Kidney (tissue), 14 donors: ENCODE results near the gene DIPK1B. TPM values are rescaled to one million over a fixed set of nuclear protein-coding genes. Genes with fewer than 3 reads are reported as not detected.
"Not testable (repeated sequence)": the region's sequence is repeated elsewhere in the genome, so short reads cannot be mapped to it uniquely, and the experiment has no call there.

Experiments used
- DNase-seq, 5 donors: peaks; one replicate each; pipeline ENCODE4 v3.0.0-alpha.2; 2013 to 2020
- FAIRE-seq: peaks from 2 replicates; lab custom pipeline; 2012; peaks lifted over from hg19 to GRCh38; lab: Jason Lieb, UNC
- H3K27ac ChIP-seq, 2 donors: one replicate each; pipeline ENCODE4 v1.7.0; 2013; ENCODE audit warnings: low read depth in 2 of 2, low read length in 2 of 2, inconsistent platforms in 1 of 2
- H3K27me3 ChIP-seq: one replicate; pipeline ENCODE4 v1.7.1; 2013; ENCODE audit warnings: low read length, inconsistent platforms; ENCODE audit not compliant: control insufficient read depth, insufficient read depth
- H3K36me3 ChIP-seq, 3 donors: one replicate each; pipeline versions ENCODE4 v1.7.0 to v1.7.1; 2013; ENCODE audit warnings: low read length in 3 of 3, control low read depth in 1 of 3, inconsistent platforms in 1 of 3; ENCODE audit not compliant: insufficient read depth in 3 of 3, control insufficient read depth in 2 of 3
- H3K4me1 ChIP-seq, 3 donors: one replicate each; pipeline versions ENCODE4 v1.7.0 to v1.7.1; 2013; ENCODE audit warnings: low read length in 3 of 3, inconsistent platforms in 1 of 3, low read depth in 1 of 3; ENCODE audit not compliant: control insufficient read depth in 2 of 3, insufficient read depth in 2 of 3
- H3K4me3 ChIP-seq, 3 donors: one replicate each; pipeline versions ENCODE4 v1.7.0 to v1.8.1; 2013; ENCODE audit warnings: low read length in 3 of 3, control low read depth in 1 of 3, inconsistent platforms in 1 of 3
- H3K9ac ChIP-seq, 3 donors: one replicate each; pipeline versions ENCODE4 v1.7.0 to v1.7.1; 2013; ENCODE audit warnings: low read length in 3 of 3, control low read depth in 1 of 3, inconsistent platforms in 1 of 3
- H3K9me3 ChIP-seq, 3 donors: one replicate each; pipeline versions ENCODE4 v1.7.0 to v1.7.1; 2013; ENCODE audit warnings: low read length in 3 of 3, control low read depth in 1 of 3, inconsistent platforms in 1 of 3; ENCODE audit not compliant: control insufficient read depth in 2 of 3, insufficient read depth in 1 of 3
- intact Hi-C: fragments of 100-400 bp; cut with DNase I; formaldehyde crosslinking; loops from one replicate; pipeline ENCODE4 v1.11.1; 2022
- polyA plus RNA-seq: library from polyadenylated mRNA; stranded (reverse); fragments of 350-450 nt; fragmentation: Illumina TruSeq; extraction: RNeasy Lipid Tissue Mini Kit (QIAGEN cat#74804); gene quantifications from one replicate; pipeline ENCODE4 v1.2.3, GENCODE V29; 2014; ENCODE audit warnings: low read depth, low replicate concordance; ENCODE audit not compliant: insufficient read depth
- total RNA-seq: library from RNA; stranded (reverse); fragmentation: NEBNext Ultra II Directional; extraction: Animal tissue kit (Norgen Biotek cat#: 25700); gene quantifications from one replicate; pipeline ENCODE4 v1.2.1, GENCODE V29; 2021
- TF ChIP-seq, protein P1 (sequence below): IDR thresholded peaks from 3 replicates; pipeline ENCODE4 v1.5.1; 2012; ENCODE audit warnings: mild to moderate bottlenecking, moderate library complexity, borderline replicate concordance; ENCODE audit not compliant: insufficient read depth; ENCODE audit errors: extremely low read depth
- donor health status: control.
- donor health status: control.
- donor health status: control.
- donor health status: control.
- donor health status: control.
- donor health status: DM: yes; HTN: yes; CAD: no.
- donor health status: Normal renal cell carcinoma (clear cell type).

The DIPK1B gene
- total and polyA plus RNA-seq, 2 donors from 2014 or later: 7.5 to 22.6 TPM

DNA sequence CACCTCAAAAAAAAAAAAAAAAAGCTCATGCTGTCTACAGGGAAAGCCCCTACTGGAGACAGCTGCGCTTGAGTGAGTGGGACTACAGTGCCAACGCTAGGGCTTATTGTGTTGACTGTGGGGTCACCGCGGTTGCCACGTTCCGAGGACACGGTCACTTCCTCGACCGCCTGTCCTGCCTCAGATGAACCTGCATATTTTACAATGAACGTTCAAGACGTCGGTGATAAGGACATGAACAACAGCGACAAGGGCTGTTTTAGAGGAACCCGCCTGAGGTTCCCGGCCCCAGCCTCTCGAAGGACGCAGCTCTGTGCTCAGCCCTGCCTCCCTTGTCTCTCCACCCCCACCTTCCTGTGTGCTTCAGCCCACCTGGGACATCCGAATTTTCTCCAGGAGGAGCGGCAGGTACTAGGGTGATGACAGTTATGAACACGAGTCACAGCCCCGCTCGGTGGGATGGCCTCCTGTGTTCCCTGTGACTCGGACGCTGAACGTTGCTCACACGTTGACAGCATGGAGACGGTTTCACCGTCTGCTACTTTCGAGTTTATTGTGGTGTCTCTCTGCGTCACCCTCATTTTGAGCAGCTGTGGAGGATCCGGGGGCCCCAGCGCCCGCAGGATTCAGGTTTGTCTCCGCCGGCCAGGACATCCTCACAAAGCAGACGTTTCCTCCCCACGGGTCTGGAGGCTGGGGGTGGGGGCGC lies 11.3 kb upstream of the DIPK1B start:
- intact Hi-C loops: no loop called here
- H3K9ac ChIP-seq: no peak overlapping the region
- H3K4me1 ChIP-seq: peaks cover 0 to 19% (median 14%) of the 10 kb centered on the region in 3 donors
- no peak overlapping the region for H3K27ac ChIP-seq
- TF ChIP-seq, protein P1, sequence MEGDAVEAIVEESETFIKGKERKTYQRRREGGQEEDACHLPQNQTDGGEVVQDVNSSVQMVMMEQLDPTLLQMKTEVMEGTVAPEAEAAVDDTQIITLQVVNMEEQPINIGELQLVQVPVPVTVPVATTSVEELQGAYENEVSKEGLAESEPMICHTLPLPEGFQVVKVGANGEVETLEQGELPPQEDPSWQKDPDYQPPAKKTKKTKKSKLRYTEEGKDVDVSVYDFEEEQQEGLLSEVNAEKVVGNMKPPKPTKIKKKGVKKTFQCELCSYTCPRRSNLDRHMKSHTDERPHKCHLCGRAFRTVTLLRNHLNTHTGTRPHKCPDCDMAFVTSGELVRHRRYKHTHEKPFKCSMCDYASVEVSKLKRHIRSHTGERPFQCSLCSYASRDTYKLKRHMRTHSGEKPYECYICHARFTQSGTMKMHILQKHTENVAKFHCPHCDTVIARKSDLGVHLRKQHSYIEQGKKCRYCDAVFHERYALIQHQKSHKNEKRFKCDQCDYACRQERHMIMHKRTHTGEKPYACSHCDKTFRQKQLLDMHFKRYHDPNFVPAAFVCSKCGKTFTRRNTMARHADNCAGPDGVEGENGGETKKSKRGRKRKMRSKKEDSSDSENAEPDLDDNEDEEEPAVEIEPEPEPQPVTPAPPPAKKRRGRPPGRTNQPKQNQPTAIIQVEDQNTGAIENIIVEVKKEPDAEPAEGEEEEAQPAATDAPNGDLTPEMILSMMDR: no peak
- DNase-seq (peak in 4 of 5 donors; percentile 44 to 69 (median 52)), FAIRE-seq (no peak)
- H3K9me3 ChIP-seq: no peaks in the 10 kb centered on the region
- no peak overlapping the region for H3K4me3 ChIP-seq
- H3K36me3 ChIP-seq: no peaks in the 10 kb centered on the region
- peaks cover 2% of the 10 kb centered on the region for H3K27me3 ChIP-seq

DNA sequence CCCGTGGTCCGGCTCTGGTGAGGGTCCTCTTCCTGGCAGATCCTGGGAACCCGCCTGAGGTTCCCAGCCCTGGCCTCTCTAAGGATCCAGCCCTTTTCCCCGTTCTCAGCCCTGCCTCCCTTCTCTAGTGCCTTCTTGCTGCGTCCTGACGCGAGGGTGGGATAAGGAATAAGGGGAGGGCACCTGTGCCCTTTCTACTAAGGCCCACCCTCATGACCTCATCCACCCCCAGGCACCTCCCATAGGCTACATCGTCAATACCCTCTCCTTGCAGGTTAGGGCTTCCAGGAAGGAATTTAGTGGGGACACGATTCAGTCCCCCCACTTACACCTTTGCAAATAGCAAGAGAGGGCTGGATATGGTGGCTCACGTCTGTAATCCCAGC lies 10.7 kb upstream of the DIPK1B start:
- intact Hi-C loops: no loop called here

DNA sequence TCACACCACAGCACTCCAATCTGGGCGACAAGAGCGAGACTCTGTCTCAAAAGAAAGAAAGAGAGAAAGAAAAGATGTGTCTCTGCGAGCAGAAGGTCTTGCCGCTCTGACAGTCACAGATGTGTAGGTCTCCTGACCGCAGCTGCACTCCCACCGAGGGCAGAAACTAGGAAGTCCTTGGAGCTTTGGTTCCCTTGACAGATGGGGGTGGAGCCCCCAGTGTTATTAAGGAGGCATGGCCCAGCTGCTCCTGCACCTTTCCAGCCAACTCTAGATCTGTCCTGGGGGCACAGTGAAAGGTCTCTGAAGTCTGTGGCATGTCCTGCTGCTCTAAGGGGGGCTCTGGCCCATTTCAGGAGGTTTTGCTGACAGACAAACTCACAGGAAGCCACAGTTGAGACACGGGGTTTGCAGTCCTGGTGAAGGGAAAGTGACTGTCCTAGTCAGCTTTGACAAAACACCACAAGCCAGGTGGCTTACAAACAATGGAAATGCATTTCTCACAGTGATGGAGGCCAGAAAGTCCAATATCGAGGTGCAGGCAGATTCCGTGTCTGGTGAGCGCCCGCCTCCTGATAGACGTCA lies 9.0 kb upstream of the DIPK1B start:
- Histone ChIP-seq H3K36me3 (no peaks in the 10 kb centered on the region), H3K4me1 (peaks cover 0 to 5% (median 0%) of the 10 kb centered on the region in 3 donors), H3K27ac (no peak overlapping the region), H3K9me3 (no peaks in the 10 kb centered on the region), H3K27me3 (peaks cover 2% of the 10 kb centered on the region), H3K9ac (no peak overlapping the region), H3K4me3 (no peak overlapping the region)
- TF ChIP-seq, protein P1: no peak
- DNase-seq (no peak), FAIRE-seq (no peak)
- intact Hi-C loops: no loop called here

More for the DNA sequence above, 10.7 kb upstream of the DIPK1B start:
- no peak overlapping the region for H3K9ac ChIP-seq
- TF ChIP-seq, protein P1: no peak
- DNase-seq (no peak), FAIRE-seq (no peak)
- peaks cover 0 to 16% (median 9%) of the 10 kb centered on the region in 3 donors for H3K4me1 ChIP-seq
- no peak overlapping the region for H3K27ac ChIP-seq
- peaks cover 2% of the 10 kb centered on the region for H3K27me3 ChIP-seq
- H3K36me3 ChIP-seq: no peaks in the 10 kb centered on the region
- no peak overlapping the region for H3K4me3 ChIP-seq
- H3K9me3 ChIP-seq: no peaks in the 10 kb centered on the region

DNA sequence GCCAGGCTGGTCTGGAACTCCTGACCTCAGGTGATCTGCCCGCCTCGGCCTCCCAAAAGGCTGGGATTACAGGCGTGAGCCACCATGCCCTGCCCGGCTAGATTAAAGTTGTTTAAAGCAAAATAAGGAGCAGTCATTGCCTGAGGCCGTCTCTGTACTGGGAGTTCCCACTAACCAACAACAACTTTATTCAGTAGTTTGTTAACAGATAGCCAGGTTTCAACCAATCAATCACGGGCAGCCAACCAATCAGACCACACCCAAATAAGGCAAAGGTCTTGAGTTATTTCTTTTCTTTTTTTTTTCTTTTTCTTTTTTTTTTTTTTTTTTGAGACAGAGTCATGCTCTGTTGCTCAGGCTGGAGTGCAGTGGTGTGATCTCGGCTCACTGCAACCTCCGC lies 7.6 kb upstream of the DIPK1B start:
- H3K9ac ChIP-seq, H3K36me3 ChIP-seq, H3K27me3 ChIP-seq, H3K4me3 ChIP-seq, intact Hi-C loops, DNase-seq, H3K9me3 ChIP-seq, H3K27ac ChIP-seq, FAIRE-seq, H3K4me1 ChIP-seq: not testable (repeated sequence)
